Hematopoietic multipotent progenitor cell treated with erythropoietin and hydrocortisone succinate and interleukin-3 and kit ligand, for 6 days (in vitro differentiated cells): ENCODE data around the gene GJB2.

ENCODE experiments used
- DNase-seq: peaks from one replicate; pipeline ENCODE4 v3.0.0-alpha.2; 2015

GJB2 gene

GRCh38 chr13:20192158-20192835, 441 bp downstream of the GJB2 start:
- peak; percentile 32 for DNase-seq

GRCh38 chr13:20191311-20192157, 1.2 kb downstream of the GJB2 start:
- peak; percentile 10 for DNase-seq

- DNase-seq, result no peak
Observed at GRCh38 chr13:20190481-20191310, 2.0 kb downstream of the GJB2 start.

GRCh38 chr13:20190076-20190475, 2.7 kb downstream of the GJB2 start:
- no peak for DNase-seq

- DNase-seq, result peak; percentile 77
Observed at GRCh38 chr13:20188667-20189553, 3.8 kb downstream of the GJB2 start.

GRCh38 chr13:20186771-20187170, 6.0 kb downstream of the GJB2 start:
- DNase-seq, result no peak

GRCh38 chr13:20185366-20186056, 7.2 kb downstream of the GJB2 start:
- no peak for DNase-seq

- peak; percentile 86 for DNase-seq
Observed at GRCh38 chr13:20182231-20182846, 10.4 kb downstream of the GJB2 start.

- DNase-seq, result no peak
Observed at GRCh38 chr13:20181188-20181587, 11.6 kb downstream of the GJB2 start.

- no peak for DNase-seq
Observed at GRCh38 chr13:20178156-20178555, 14.6 kb downstream of the GJB2 start.

- no peak for DNase-seq
Observed at GRCh38 chr13:20177049-20177831, 15.5 kb downstream of the GJB2 start.

- no peak for DNase-seq
Observed at GRCh38 chr13:20175907-20176652, 16.7 kb downstream of the GJB2 start.

- no peak for DNase-seq
Observed at GRCh38 chr13:20175406-20175794, 17.3 kb downstream of the GJB2 start.

- DNase-seq, result peak; percentile 83
Observed at GRCh38 chr13:20174656-20175405, 17.9 kb downstream of the GJB2 start.

- DNase-seq, result no peak
Observed at GRCh38 chr13:20173116-20173746, 19.5 kb downstream of the GJB2 start.

- no peak for DNase-seq
Observed at GRCh38 chr13:20171364-20171763, 21.4 kb downstream of the GJB2 start.

- DNase-seq, result no peak
Observed at GRCh38 chr13:20170921-20171320, 21.8 kb downstream of the GJB2 start.

- no peak for DNase-seq
Observed at GRCh38 chr13:20168396-20168795, 24.3 kb downstream of the GJB2 start.
